GM18520 (cell line): ENCODE data around the gene LCOR.

Experiments
- ATAC-seq: cut with Tn5 transposase; IDR thresholded peaks from one replicate; pipeline ENCODE4 v1.9.1; 2021; ENCODE audit not compliant: unreplicated experiment

Gene LCOR

DNA sequence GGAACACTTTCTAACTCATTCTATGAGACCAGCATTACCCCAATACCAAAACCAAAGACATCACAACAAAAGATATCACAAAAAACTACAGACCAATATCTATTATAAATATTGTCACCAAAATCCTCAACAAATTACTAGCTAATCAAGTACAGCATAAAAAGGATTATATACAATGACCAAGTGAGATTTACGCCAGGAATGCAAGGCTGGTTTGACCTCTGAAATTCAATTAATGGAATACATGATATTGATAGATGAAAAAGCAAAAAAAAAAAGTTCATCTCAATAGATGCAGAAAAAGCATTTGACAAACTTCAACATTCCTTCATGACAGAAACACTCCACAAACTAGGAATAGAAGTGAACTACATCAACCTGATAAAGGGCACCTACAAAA is 175.3 kb downstream of the LCOR start:
- ATAC-seq = no peak

DNA sequence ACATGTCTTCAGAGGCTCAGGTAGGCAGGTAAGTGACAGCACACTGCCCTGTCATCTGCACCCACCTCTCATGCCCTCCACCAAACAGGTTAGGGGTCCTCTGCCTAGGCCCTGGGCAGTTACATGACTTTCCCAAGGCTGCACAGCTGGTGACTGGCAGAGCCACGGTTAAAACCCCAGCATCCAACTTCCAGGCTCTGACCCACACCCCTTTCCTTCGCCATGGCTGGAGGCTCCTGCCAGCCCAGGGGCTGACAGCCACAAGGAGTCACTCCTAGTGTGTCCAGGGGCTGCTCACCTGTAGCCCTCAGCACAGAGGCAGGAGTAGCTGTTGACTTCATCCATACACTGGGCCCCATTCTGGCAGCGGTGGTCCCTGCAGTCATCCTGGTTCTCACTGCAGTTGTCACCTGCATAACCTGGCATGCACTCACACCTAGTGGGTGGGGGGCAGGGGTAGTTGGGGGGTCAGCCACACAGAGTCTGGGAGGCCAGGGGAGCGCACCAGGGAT is 178.7 kb downstream of the LCOR start:
- ATAC-seq = no peak

DNA sequence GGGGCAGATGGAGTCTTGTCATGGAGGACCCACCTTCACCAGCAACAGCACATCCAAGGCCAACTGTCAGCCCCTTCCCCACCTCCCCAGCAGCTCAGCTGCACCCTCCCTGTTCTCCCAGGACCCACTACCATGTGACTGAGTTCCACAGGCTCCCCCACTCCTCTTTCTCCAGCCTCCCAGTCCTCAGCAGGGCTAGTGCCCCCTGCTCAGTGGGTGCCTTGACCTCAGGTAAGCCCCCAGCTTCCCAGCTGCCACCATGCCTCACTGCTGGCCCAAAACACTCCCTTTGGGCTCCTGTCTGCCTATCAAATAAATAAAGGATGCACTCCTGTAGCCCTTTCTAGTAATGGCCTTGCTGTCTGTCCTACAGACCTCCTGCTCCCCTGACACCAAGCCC is 179.3 kb downstream of the LCOR start:
- no peak for ATAC-seq

DNA sequence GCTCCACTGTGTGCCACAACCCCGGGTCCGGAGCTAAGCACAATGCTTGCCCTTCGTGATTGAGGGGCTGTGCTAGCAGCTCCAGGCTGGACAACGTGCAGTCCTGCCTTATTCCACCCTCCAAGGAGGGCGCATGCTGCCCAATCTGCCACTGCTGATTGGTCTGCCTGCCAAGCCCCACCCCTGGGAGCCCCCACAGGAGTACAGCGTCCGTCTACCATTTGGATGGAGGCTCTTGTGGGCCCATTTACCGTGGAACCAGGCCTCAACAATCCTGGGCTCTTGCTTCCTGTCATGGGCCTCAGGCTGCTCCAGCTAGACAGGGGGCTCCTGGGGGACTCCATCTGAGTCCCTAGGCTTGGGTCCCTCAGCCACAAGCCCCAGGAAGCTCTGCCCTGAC is 180.4 kb downstream of the LCOR start:
- ATAC-seq = no peak

GRCh38 chr10:97013568-97013967 is 181.5 kb downstream of the LCOR start:
- ATAC-seq = no peak

GRCh38 chr10:97013983-97014382 is 181.9 kb downstream of the LCOR start:
- ATAC-seq = no peak

DNA sequence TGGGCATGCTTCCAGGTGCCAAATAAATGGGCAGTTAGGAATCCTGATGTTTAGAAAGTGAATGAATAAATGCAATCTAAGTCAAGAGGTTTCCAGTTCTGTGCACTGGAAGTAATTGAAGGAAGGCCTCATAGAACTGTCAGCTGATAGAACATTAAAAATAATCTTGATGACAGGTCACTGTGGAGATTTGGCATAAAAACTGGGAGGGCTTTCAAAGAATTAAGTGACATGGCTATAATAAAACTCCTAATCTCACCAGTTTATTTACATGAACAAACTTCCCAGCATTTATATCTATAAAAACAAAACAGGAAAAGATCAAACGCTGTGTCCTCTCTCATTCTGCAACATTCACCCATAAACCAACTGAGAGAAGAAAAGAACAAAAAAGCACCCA is 183.1 kb downstream of the LCOR start:
- no peak for ATAC-seq

DNA sequence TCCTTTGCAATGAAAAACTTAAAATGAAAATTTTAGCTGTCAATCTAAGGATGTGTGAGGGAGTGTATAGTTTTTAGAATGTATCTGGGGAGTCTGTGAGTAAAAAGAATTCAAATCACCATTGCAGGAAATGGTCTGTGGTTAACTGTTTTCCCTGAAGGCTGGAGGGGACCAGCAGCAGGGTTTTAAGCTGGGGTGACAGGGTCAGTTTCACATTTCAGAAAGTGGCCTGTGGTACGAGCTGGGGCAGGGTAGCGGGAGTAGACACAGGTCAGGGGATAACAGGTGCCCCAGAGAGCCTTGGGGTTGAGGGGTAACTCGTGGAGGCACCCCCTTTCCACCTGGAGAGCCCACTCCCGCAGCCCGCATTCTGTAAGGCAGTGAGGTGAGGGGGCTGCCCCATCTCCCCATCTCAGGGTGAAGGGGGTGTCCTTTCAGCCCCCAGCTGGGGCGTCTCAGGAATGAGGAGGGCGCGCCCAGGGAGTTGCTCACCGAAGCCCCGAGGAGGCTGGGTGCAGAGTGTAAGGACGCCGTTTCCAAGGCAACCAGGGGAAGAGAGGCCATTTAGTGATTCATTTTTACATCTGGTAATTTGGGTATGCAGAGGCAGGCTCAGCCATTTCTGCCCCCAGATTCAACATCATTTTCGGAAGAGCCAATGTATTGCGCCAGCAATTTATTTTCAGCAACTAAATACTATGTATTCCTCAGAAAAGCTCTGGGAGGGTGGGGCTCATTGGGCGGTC is 184.8 kb downstream of the LCOR start:
- ATAC-seq = peak; percentile 54

DNA sequence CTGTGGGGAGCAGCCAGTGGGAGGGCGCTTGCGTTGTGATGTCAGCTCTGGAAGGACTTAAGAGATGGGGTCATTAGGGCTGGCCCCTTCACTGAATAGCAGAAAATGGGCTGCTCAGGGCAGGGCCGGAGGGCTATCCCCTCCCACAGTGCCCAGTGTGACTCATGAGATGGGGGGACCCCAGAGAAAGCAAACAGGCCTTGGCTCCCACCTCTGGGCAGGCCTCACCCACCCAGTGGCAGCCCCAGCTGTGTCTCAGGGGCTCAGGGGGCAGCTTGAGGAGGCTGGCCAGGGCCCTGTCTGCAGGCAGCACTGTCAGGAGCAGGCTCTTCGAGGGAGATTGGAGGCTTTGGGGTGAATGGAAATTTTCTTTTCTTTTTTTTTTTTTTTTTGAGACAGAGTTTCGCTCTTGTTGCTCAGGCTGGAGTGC is 185.4 kb downstream of the LCOR start:
- no peak for ATAC-seq

- no peak for ATAC-seq
Measured at GRCh38 chr10:97018251-97019212, 186.4 kb downstream of the LCOR start.

DNA sequence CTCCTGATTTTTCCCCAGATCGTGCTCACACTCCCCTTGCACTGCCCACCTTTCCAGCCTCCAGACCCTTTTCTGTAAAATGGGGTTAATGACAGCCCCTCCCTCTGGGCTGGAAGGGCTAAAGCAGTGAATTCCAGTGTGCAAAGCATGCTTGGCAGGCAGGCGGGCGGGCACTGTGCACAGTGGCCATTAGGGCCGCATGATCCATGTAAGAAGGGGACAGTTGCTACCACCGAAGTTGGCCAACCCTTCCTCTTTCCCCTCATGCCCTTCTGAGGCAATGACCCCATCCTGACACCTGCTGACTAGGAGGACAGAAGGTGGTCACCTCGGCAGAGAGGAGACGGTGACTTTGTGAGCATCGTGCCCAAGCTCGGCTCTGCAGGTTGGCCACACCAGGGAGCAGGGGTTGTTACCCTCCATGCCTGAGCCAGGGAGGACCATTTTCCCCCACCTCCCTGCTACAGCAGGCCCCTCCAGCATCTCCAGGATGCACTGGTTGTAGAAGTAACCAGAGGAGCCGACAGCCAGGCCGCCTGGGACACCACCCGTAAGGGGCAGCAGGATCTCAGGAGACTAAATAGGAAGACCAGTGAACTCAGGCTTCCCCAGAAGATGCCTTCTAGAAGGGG is 187.2 kb downstream of the LCOR start:
- no peak for ATAC-seq

DNA sequence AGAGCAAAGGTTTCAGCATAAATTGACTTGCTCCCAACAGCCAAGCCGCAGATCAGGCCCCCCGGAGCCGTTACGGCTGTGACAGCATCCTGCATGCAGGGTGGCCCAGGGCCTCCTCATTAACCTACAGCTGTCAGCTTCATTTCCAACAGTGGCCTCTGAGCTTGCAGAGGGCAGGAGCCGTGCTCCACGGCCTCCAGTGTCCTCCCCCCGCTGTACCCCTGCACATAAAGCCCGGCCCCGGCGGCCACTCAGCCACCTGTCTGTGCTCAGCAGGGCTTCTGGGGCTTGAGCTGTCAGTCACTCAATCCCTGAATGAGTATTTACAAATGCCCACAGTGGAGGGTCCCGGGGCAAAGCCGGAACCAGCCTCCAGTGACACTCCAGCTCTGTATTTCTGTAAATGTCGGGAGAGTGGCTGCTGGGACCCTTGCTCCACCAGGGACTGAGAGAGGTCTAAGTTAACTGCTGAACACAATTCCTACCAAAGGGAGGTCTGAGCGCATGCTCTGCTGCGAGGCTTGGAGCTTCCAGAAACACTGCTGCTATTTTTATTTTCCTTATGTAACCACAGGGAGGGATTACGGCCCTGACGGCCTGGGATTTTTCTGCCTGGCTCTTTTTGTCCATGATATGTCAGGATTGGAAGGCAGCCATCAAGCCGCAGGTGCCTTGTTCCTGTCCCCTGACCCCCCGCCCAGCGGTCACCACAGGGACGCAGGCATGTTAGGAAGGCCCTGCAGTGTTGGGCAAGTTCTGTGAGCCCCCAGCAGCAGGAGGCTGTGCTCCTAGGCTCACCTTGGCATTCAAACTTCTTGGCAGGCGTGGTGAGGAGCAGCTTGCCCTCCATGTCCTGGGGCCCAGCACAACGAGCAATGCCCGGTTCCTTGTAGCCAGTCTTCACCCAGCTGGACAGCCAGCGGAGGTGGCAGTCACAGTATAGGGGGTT is 188.6 kb downstream of the LCOR start:
- ATAC-seq = no peak

- ATAC-seq = no peak
Measured at GRCh38 chr10:97022616-97023015, 190.5 kb downstream of the LCOR start.

DNA sequence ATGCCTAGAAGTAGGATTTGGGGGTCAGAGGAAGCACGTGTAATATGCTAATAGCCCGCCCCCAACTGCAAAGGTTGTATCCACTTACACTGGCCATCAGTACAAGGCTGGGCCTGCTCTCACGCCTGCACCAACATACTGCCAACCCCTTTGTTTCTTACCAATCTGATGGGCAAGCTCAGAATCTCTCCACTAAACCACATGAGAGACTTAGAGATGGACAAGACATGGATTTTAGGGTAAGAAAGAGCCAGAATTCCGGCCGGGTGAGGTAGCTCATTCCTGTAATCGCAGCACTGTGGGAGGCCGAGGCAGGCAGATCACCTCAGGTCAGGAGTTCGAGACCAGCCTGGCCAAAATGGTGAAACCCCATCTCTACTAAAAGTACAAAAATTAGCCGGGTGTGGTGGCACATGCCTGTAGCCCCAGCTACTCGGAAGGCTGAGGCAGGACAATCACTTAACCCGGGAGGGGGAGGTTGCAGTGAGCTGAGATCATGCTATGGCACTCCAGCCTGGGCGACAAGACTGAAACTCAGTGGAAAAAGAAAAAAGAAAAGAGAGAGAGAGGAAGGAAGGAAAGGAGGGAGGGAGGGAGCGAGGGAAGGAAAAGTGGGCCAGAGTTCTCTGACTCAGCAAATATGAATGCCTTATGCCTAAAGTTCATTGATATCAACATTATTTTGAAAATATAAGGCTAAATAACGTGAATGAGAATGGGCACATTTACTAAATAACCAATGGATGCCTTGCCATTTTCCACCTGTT is 191.5 kb downstream of the LCOR start:
- no peak for ATAC-seq

- no peak for ATAC-seq
Measured at GRCh38 chr10:97024168-97025073, 192.3 kb downstream of the LCOR start.

GRCh38 chr10:97025613-97026242 is 193.6 kb downstream of the LCOR start:
- no peak for ATAC-seq

GRCh38 chr10:97028126-97028831 is 196.2 kb downstream of the LCOR start:
- no peak for ATAC-seq

DNA sequence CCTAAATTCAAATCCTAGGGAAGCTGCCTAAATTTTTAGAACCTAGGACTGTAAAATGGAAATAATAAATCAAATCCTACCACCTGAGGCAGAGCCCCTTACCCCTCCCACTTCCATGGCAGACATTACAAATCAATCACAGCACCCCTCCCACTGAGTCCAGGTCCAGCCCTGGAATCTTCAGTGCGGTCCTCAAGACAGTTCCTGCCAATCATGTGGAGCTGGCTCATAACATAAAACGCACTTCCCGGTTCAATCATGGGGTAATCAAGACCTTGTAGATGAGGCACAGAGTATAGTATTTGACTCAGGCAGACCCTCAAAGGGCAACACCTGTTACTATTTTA is 196.7 kb downstream of the LCOR start:
- ATAC-seq = no peak
